HG03565 (cell line): Measurements from ENCODE around the gene HOXA9.

Experiments used
- ATAC-seq: cut with Tn5 transposase; IDR thresholded peaks from one replicate; pipeline ENCODE4 v1.9.1; 2021; ENCODE audit warnings: mild to moderate bottlenecking, moderate library complexity; ENCODE audit not compliant: unreplicated experiment

Gene HOXA9

GRCh38 chr7:27155816-27156507, 9.4 kb downstream of the HOXA9 start:
- no peak for ATAC-seq

GRCh38 chr7:27154901-27155815, 10.2 kb downstream of the HOXA9 start:
- no peak for ATAC-seq

GRCh38 chr7:27154369-27154768, 11.0 kb downstream of the HOXA9 start:
- ATAC-seq = no peak

DNA sequence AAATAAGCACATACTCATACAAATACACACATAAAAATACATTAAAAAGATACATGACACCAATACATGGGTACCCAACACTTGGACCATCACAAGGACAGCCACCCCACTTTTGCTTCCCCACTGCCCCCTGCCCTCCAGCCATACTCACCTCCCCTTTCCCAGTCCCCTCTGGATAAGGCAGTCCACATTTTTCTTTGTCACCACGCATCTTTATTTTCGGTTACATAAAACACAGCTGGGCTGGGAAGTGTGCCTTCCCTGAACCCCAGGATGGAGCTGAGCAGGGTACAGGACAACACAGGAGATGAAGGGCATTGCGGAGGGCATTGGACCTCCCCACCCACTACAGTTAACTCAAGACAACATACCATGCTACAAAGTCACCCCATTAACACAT, 11.8 kb downstream of the HOXA9 start:
- ATAC-seq = no peak

DNA sequence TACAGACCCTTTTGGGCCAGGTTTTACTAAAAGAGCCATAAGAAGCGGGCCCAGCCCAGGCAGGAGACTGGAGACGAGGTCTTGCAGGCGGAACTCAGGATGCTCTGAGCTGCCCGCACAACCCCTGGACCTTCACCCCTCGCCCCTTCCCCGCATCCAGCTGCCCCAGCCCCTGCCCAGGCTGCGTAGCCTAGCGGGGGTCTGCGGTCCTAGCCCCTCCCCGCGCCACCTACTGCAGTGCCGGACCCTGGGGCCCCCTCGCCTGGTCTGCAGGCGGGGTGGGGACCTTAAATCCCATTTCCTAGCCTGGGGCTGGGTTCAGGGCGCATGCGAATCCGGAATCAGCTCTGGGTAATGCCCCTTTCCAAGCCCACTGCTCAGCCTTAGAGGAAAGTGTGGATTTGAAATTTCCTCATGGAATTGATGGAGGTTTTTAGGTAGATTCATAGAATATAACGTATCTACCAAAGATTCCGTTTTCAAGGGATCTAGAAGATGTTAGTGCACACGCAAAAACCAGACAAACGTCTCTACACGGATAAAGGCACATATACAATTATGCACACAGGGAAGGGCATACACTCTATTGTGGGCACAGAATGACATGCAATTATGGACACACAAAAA, 12.4 kb downstream of the HOXA9 start:
- ATAC-seq = no peak

- ATAC-seq = no peak
Measured at GRCh38 chr7:27151931-27152815, 13.2 kb downstream of the HOXA9 start, which contains the start of gene HOXA3. Gene HOXA3, minus strand, starts transcription at chr7:27152583. Its CDS starts 41,943 bp downstream, at chr7:27110640.

DNA sequence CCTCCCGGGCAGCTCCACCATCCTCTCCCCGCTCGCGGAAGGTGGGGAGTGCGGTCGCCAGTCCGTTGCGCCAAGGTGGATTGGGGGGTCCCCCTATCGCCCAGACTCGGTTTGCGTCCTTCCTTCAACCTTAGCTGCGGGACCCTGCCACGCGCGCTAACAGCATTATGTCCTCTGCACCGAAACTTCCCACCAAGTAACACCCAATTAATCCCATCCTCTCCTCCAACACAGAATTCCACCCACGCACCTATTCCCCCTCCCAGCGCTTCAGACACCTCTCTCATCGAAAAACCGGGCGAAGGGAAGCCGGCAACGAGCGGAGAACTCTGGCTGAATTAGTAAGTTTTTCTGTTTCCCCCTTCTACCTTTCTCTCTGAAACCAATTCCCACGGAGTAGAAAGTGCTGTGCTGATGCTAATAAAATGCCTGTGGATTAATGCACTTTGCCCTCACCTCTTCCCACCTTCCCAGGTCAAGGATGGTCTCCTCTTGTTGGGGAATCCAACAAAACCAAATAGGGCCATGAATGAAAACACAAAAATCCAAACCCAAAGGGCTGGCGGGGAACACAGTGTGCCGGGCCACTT, 13.9 kb downstream of the HOXA9 start:
- ATAC-seq = no peak

GRCh38 chr7:27150568-27151340, 14.6 kb downstream of the HOXA9 start:
- peak; percentile 70 for ATAC-seq

DNA sequence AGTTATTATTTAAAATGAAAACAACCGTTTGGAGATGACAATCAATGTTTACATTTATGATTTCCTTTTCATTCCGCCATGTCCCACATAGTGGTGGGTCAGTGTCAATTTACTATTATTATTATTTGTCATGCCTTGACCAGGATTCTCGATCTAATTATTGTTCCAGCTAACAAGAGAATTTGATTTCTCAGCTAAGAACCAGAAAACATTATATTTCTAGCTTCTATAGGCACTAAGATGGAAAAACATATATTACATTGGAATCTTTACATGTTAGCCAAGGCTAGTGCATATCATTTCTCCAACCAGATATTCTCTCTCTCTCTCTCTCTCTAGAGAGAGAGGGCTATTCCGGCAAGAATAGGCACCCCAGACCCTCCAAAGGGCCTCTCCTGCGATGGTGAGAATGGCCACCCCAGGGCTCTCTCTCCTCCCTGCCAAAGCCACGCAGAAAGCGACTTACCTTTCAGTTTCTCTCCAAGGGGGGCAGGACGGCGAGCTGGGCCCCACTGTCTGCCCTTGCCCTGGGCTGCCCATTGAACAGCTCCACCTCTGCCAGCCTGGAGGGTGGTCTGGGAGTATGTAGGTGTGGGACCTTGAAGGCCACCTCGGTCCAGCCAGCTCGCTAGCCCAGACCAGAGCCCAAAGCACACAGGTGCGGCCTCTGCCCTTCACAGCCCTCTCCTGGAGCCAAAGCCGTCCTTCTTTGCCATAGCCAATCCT, 15.3 kb downstream of the HOXA9 start:
- ATAC-seq = no peak

GRCh38 chr7:27148756-27149641, 16.3 kb downstream of the HOXA9 start:
- ATAC-seq = no peak

DNA sequence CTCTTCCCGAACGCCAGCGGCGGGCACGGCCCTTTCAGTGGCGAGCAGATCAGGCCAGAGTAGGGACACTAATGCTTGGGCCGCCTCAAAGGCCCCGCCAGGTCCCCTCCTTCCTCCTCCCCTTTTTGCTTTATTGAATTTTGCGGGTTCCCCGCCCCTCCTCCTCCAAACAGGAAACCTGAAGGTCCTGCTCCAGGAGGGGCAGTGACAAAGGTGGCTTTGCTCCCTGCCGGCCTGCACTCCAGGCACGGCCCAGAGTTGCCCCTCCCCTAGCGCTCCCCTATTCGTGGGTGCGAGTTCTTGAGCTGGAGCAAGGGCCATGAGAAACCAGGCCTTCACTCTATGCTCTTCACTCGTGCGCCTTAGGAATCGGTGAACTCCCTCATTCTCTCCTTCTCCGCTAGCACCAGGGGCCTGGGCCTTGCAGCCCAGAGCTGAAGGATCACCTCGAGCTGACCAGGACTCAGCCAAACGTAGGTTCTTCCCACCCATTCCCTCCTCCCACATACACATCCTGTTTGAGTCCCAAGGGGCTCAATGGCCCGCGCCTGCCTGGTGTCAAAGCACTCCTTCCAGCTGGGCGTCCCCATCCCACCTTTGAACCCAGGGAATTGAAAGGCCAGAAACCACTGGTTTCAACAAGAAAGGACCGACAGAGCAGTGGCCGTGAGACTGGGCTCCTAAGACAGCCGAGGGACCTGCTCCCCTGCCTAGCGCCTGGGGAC, 17.1 kb downstream of the HOXA9 start:
- ATAC-seq = no peak

DNA sequence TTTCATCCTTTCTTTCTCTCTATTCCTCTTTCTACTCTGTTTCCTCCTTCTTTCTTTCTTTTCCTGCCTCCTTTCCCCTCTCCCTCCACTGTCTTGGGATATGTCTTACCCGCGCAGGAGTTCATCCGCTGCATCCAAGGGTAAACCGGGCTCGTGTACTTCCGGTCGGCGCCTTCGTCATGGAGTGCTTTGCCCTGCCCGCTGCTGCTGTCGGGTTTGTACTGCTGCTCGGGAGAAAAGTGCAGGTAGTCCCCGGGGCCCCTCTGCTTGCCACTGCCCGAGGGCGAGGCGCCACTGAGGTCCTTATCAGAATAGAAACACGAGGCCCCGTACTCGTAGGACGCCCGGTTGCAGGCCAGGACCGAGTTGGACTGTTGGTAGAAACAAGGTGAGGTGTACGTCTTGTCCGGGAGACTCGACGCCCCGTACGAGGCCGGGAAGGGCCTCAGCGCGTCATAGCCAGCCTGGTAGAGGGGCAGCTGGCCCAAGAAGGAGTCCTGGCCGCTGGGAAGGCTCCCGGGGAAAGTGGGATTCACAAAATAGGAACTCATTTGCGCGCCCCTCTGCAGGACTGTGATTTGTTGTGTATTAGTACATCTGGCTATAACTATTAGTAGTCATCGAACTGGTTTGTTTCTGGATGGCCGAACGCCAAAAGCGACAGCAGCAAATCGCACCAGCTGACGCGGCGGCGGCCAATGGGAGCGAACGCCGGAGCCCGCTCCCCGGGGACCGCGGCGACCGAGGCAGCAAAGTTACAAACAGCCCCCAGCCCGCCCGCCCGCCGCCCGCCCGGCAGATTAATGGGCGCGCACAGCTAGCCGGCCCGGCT, 17.9 kb downstream of the HOXA9 start, which contains the start of gene HOXA6:
HOXA6 (minus strand) TSS at position 576 of the 832 bp plus-strand sequence; CDS start at position 551, 25 bp downstream.
- no peak for ATAC-seq

DNA sequence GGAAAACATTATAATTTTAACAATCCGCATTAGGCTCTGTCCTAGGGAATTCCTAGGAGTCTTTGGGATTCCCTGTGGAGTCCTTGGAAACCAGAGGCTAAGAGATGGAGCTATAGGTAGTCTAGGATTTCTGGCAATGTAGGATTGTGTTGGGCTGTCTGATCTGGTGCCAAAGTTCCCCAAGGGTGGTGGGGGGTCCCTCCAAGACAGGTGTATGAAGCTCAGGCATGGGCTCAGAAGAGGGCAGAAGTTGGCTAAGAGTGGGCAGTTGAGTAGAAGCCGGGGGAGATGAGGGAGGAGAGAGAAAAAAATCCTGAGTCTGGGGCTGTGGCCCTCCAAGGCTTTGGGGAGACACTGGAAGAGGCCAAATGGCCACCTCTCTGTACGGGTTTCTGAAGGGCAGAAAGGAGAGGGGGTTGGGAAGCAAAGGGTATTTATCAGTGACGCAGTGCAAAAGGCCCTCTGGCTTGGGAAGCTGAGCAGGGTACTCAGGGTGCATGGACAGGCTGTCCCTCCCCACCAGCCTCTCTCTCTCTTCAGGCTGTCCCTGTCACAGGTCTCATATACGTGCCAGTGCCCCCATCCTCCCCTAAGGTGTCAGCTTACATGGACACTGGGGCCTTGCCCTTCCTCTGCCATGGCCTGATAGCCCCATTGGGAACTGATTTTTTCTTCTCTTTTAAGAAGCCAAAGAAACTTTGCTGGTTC, 18.7 kb downstream of the HOXA9 start:
- ATAC-seq = no peak

- no peak for ATAC-seq
Measured at GRCh38 chr7:27145914-27146412, 19.4 kb downstream of the HOXA9 start.

DNA sequence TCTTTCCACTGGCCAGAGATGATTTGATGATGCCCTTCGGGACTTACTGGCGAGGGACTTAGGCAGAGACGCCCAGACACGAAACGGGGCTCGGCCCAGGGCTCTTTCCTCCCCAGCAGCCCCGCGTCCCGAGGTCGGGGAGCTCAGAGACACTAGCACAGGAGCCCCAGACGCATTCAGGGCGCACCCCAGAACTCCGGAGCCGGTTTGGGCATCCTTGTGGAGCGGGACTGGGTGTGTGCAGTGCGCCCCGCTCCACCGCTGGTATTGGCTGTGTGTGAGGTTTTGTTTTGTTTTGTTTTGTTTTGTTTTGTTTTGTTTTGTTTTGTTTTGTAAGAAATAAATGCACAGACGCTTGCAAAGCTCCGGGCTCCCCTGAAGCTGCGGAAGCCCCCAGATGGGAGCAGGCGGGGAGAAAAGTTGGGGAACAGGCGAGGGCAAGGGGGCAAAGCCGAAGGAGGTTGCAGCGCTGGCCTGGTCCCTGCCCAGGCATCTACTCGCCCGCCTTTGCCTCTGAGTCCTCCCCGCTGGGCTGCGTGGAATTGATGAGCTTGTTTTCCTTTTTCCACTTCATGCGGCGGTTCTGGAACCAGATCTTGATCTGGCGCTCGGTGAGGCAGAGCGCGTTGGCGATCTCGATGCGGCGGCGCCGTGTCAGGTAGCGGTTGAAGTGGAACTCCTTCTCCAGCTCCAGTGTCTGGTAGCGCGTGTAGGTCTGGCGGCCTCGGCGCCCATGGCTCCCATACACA, 20.0 kb downstream of the HOXA9 start:
- no peak for ATAC-seq
